Colonic mucosa (tissue), 4 donors: Measurements from ENCODE around the gene SLC16A8. TPM values are rescaled to one million over a fixed set of nuclear protein-coding genes. Genes with fewer than 3 reads are reported as not detected.

Source experiments
- DNase-seq: peaks from one replicate; pipeline ENCODE4 v3.0.0-alpha.2; 2020
- H3K27ac ChIP-seq: fragments of 200-600 bp; one replicate; pipeline ENCODE4 v1.8.0; 2021
- H3K27me3 ChIP-seq: fragments of 200-600 bp; one replicate; pipeline ENCODE4 v1.8.0; 2021
- H3K36me3 ChIP-seq: fragments of 200-600 bp; one replicate; pipeline ENCODE4 v1.8.0; 2021
- H3K4me1 ChIP-seq: fragments of 200-600 bp; one replicate; pipeline ENCODE4 v1.8.0; 2021; ENCODE audit warnings: mild to moderate bottlenecking
- H3K4me3 ChIP-seq: fragments of 200-600 bp; one replicate; pipeline ENCODE4 v1.8.0; 2021
- H3K9ac ChIP-seq, 2 donors: one replicate each; pipeline ENCODE4 v1.7.0; 2013; ENCODE audit warnings: control low read depth in 2 of 2, low read depth in 2 of 2, low read length in 2 of 2
- H3K9me3 ChIP-seq: fragments of 200-600 bp; one replicate; pipeline ENCODE4 v1.8.0; 2021
- CTCF ChIP-seq: fragments of 200-600 bp; IDR thresholded peaks from one replicate; pipeline ENCODE4 v1.8.0; 2022; ENCODE audit warnings: antibody characterized with exemption, mild to moderate bottlenecking
- intact Hi-C: fragments of 100-400 bp; cut with DNase I; formaldehyde crosslinking; loops from one replicate; pipeline ENCODE4 v1.14.1; 2022
- total RNA-seq, 2 donors: library from RNA; stranded (reverse); fragmentation: NEBNext Ultra II Directional in 1 of 2; extraction: Animal tissue kit (Norgen Biotek cat#: 25700) in 1 of 2; gene quantifications; one replicate each; pipeline ENCODE4 v1.2.1, GENCODE V29; 2021
- donor health status: healthy.
- donor health status: DM: no; HTN: no; CAD: no.
- donor health status: DM: no; HTN: no; CAD: no.

Gene SLC16A8
- total RNA-seq, 2 donors from 2014 or later = 0.27 TPM; not detected in 1

DNA sequence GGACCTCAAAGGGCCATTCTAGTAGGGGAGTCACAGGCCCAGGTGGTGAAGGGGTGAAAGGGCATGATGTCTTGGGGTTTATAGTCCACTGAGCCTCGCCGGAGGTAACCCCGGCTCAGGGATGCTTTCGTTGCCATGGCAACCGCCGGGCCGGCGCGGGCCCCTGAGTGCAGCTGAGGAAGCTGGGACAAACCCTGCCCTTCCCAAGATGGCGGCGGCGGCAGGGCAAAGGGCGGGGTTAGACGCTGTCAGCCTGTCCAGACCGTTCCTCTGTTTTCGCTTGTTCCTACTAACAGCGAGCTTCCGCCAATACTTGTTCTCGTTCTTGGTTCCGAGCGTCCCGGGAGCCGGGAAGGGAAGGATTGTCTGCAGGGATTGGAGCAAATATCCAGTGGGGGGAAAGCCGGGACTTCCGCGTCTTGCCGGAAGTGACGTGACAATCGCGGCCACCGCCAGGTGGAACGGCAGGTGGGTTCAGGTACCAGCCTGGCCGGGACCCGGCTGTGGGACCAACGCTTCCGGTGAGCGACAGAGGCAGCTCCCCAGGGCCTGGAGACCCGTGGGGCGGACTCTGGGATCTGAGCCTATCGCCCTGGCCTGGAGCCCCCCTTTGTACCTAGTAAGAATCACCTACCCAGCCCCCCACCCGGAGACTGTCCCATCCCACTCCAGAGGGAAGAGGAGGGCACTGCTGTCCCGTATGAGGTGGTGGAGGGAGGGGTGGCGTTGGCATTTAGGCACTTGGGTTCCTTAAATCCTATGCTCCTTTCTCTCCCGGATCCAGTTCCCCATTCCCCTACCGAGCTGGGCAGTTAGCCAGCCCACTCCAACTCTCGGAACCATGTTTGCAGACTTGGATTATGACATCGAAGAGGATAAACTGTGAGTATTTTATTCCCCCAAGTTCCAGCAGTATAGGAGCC is 26.8 kb downstream of the SLC16A8 start, which contains the start of gene PICK1:
Gene PICK1, plus strand, starts transcription at position 436 of the 923 bp plus-strand sequence. Its CDS starts 406 bp downstream, at position 842.
- Histone ChIP-seq H3K4me3 (peak within 1 kb of the TSS; percentile 54), H3K9ac (peak within 1 kb of the TSS; percentile 80 to 86), H3K9me3 (no peaks in the 10 kb centered on the region), H3K36me3 (no peaks in the 10 kb centered on the region), H3K27ac (peak within 1 kb of the TSS; percentile 55), H3K4me1 (no peaks in the 10 kb centered on the region), H3K27me3 (no peaks in the 10 kb centered on the region)
- DNase-seq = peak; percentile 87
- TF ChIP-seq CTCF = no peak
- intact Hi-C loops = no loop called here

- H3K27me3 ChIP-seq = no peaks in the 10 kb centered on the region
- no peak overlapping the region for H3K4me3 ChIP-seq
- no peaks in the 10 kb centered on the region for H3K4me1 ChIP-seq
- H3K27ac ChIP-seq = no peak overlapping the region
- peak; percentile 77 for TF ChIP-seq CTCF
- peak; percentile 82 for DNase-seq
- intact Hi-C loops = loop anchor here (5.0 kb wide), 3 partner anchors 180 to 520 kb away; partner anchors contain the start of gene DMC1
- no peaks in the 10 kb centered on the region for H3K36me3 ChIP-seq
- H3K9ac ChIP-seq = no peak overlapping the region
- H3K9me3 ChIP-seq = no peaks in the 10 kb centered on the region
These were observed 31.8 kb downstream of the SLC16A8 start for GRCh38 chr22:38051900-38052862.

DNA sequence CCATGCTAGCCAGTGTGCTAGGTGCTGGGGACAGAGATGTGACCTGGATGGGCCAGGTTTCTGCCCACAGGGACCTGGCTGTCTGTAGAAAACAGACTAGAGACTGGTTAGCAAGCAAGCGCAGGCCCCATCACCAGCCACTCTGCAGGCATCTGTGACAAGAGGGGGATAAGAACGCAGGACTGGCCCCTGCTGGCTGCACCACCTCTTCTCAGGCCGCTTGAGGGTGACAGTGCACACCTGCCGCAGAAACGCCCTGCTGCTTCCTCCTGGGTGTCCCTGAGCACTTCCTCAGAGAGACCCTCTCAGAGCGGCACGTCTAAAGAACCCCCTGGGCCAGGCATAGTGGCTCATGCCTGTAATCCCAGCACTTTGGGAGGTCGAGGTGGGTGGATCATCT is 32.7 kb downstream of the SLC16A8 start:
- H3K4me1 ChIP-seq = no peaks in the 10 kb centered on the region
- no peak overlapping the region for H3K4me3 ChIP-seq
- H3K27ac ChIP-seq = no peak overlapping the region
- H3K27me3 ChIP-seq = no peaks in the 10 kb centered on the region
- no peaks in the 10 kb centered on the region for H3K36me3 ChIP-seq
- no peak for TF ChIP-seq CTCF
- no peaks in the 10 kb centered on the region for H3K9me3 ChIP-seq
- intact Hi-C loops = loop anchor here (5.0 kb wide), 3 partner anchors 181 to 521 kb away; partner anchors contain the start of gene DMC1
- no peak for DNase-seq
- H3K9ac ChIP-seq = no peak overlapping the region

GRCh38 chr22:38050720-38051119 is 33.3 kb downstream of the SLC16A8 start:
- DNase-seq = no peak
- no peaks in the 10 kb centered on the region for H3K9me3 ChIP-seq
- H3K9ac ChIP-seq = no peak overlapping the region
- no peak overlapping the region for H3K4me3 ChIP-seq
- H3K4me1 ChIP-seq = no peaks in the 10 kb centered on the region
- no peaks in the 10 kb centered on the region for H3K36me3 ChIP-seq
- H3K27ac ChIP-seq = no peak overlapping the region
- no peaks in the 10 kb centered on the region for H3K27me3 ChIP-seq
- TF ChIP-seq CTCF = no peak
- intact Hi-C loops = loop anchor here (5.0 kb wide), 3 partner anchors 182 to 522 kb away; partner anchors contain the start of gene DMC1
